Breast epithelium (tissue), 4 donors: Measurements from ENCODE around the gene CDH13. TPM values are rescaled to one million over a fixed set of nuclear protein-coding genes. Genes with fewer than 3 reads are reported as not detected.

Experiments
- DNase-seq, 2 donors: peaks; one replicate each; pipeline ENCODE4 v3.0.0-alpha.2; 2019; ENCODE audit warnings: low spot score in 2 of 2
- H3K27ac ChIP-seq, 2 donors: fragments of 200-600 bp; sonication (generic) in 1 of 2; one replicate each; pipeline ENCODE4 v1.5.1; 2016 to 2019; ENCODE audit warnings: mild to moderate bottlenecking in 1 of 2
- H3K27me3 ChIP-seq, 2 donors: fragments of 200-600 bp; sonication (generic) in 1 of 2; one replicate each; pipeline versions ENCODE4 v1.5.1 to v1.6.0; 2017 to 2019; ENCODE audit warnings: control low read depth in 1 of 2, mild to moderate bottlenecking in 1 of 2
- H3K36me3 ChIP-seq: fragments of 200-600 bp; one replicate; pipeline ENCODE4 v1.5.1; 2019
- H3K4me1 ChIP-seq, 2 donors: fragments of 200-600 bp; sonication (generic); one replicate each; pipeline ENCODE4 v1.5.1; 2016 to 2019; ENCODE audit warnings: control low read depth in 1 of 2
- H3K4me3 ChIP-seq, 3 donors: fragments of 200-600 bp; sonication (generic); 1 replicate in 2 of 3; 2 replicates in 1 of 3; pipeline ENCODE4 v1.5.1; 2016 to 2019; ENCODE audit warnings: mild to moderate bottlenecking in 3 of 3, moderate library complexity in 2 of 3
- H3K9me3 ChIP-seq, 2 donors: fragments of 200-600 bp; sonication (generic) in 1 of 2; one replicate each; pipeline ENCODE4 v1.5.1; 2016 to 2019; ENCODE audit warnings: control low read depth in 1 of 2
- POLR2A ChIP-seq: fragments of 450-650 bp; IDR thresholded peaks from one replicate; pipeline ENCODE4 v1.6.1; 2016; ENCODE audit warnings: antibody characterized with exemption, mild to moderate bottlenecking, moderate library complexity
- POLR2AphosphoS5 ChIP-seq, 3 donors: sonication (generic); formaldehyde crosslinking; IDR thresholded peaks; one replicate each; pipeline ENCODE4 v1.6.1; 2017; ENCODE audit warnings: antibody characterized with exemption in 3 of 3
- intact Hi-C: fragments of 100-400 bp; cut with DNase I; formaldehyde crosslinking; loops from one replicate; pipeline ENCODE4 v1.15.1; 2023; ENCODE audit warnings: low total_unique reads
- total RNA-seq, 3 donors: library from RNA; depleted of rRNA; stranded (reverse); fragments of >200 nt; gene quantifications; one replicate each; pipeline ENCODE4 v1.1.0, GENCODE V29; 2016
- TF ChIP-seq, protein P1 (sequence below), 3 donors: fragments of 450-650 bp; IDR thresholded peaks; one replicate each; pipeline ENCODE4 v1.5.1; 2016 to 2017; ENCODE audit warnings: antibody characterized with exemption in 3 of 3, mild to moderate bottlenecking in 3 of 3, moderate library complexity in 3 of 3

CDH13 gene
- total RNA-seq, 3 donors from 2014 or later, result 6.0 to 13.1 (median 11.5) TPM

DNA sequence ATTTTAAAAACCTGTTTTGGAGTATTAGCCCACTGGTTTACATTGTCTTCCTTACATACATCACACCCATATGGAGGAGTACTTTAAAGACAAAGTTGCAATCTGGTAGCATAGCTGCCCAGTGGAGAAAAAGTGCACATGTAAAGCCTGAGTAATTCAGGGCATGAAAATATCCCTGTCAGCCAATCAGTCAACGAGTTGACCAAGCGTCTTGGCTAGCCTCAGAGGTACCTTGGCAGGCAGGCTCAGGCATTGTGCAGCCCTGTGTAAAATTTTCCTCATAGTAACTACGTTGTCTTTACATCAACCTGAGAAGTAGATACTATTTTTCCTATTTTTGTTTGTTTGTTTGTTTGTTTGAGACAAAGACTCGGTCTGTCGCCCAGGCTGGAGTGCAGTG lies 339.0 kb downstream of the CDH13 start:
- Histone ChIP-seq H3K4me1 (no peaks in the 10 kb centered on the region), H3K27ac (no peak overlapping the region), H3K4me3 (no peak overlapping the region), H3K9me3 (peaks cover 0 to 5% of the 10 kb centered on the region in 2 donors), H3K27me3 (no peaks in the 10 kb centered on the region), H3K36me3 (no peaks in the 10 kb centered on the region)
- intact Hi-C loops, result no loop called here
- no peak for DNase-seq
- TF ChIP-seq, protein P1, sequence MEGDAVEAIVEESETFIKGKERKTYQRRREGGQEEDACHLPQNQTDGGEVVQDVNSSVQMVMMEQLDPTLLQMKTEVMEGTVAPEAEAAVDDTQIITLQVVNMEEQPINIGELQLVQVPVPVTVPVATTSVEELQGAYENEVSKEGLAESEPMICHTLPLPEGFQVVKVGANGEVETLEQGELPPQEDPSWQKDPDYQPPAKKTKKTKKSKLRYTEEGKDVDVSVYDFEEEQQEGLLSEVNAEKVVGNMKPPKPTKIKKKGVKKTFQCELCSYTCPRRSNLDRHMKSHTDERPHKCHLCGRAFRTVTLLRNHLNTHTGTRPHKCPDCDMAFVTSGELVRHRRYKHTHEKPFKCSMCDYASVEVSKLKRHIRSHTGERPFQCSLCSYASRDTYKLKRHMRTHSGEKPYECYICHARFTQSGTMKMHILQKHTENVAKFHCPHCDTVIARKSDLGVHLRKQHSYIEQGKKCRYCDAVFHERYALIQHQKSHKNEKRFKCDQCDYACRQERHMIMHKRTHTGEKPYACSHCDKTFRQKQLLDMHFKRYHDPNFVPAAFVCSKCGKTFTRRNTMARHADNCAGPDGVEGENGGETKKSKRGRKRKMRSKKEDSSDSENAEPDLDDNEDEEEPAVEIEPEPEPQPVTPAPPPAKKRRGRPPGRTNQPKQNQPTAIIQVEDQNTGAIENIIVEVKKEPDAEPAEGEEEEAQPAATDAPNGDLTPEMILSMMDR (IDR thresholded peaks at IDR 0.05), result no peak
- TF ChIP-seq POLR2AphosphoS5 (IDR thresholded peaks at IDR 0.05) (no peak), POLR2A (no peak)

DNA sequence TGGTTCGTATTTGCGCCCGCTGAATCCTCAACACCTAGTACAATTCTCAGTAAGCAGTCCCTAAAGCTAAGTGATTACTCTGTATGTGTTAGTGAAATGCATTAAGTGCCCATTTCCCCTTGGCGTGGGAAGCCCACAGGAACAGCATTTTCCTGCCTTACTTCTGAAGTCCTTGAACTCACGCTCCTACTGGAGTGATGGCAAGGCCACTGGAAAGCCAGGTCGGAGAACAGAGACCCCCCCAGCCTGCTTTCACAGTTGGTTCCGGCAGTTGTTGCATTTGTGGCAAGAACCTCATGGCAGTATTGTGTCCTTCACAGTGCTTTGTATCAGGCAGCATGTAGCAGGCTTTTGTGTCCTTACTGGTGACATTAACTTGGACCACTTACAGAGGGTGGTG lies 340.7 kb downstream of the CDH13 start:
- TF ChIP-seq, protein P1 (IDR thresholded peaks at IDR 0.05), result no peak
- no peak for TF ChIP-seq POLR2A
- TF ChIP-seq POLR2AphosphoS5 (IDR thresholded peaks at IDR 0.05), result no peak
- no peak for DNase-seq
- intact Hi-C loops, result no loop called here
- Histone ChIP-seq H3K27me3 (no peaks in the 10 kb centered on the region), H3K9me3 (peaks cover 0 to 5% of the 10 kb centered on the region in 2 donors), H3K36me3 (no peaks in the 10 kb centered on the region), H3K27ac (no peak overlapping the region), H3K4me1 (no peaks in the 10 kb centered on the region), H3K4me3 (no peak overlapping the region)

DNA sequence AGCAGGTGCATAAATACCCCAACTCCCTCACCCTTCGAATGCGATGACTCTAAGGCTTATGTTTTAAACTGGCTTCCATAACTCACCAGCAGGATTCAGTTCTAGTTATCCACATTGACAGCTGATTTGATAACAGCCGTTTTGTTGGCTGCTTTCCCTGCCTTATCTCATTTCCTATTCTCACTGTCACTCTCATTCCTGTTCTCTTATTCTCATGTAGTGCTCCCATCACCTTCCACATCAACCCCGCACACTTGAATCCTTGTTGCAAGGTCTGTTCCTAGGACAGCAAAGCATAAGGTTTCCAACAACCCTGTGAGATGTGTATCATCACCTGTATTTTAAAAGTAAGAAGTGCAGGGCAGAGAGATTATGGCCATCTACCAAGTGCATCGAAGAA lies 344.4 kb downstream of the CDH13 start:
- peaks cover 0 to 5% of the 10 kb centered on the region in 2 donors for H3K9me3 ChIP-seq
- H3K4me1 ChIP-seq, result no peaks in the 10 kb centered on the region
- DNase-seq, result no peak
- H3K27me3 ChIP-seq, result no peaks in the 10 kb centered on the region
- no peak for TF ChIP-seq POLR2A
- TF ChIP-seq, protein P1 (IDR thresholded peaks at IDR 0.05), result no peak
- no peak for TF ChIP-seq POLR2AphosphoS5 (IDR thresholded peaks at IDR 0.05)
- no peak overlapping the region for H3K4me3 ChIP-seq
- no peak overlapping the region for H3K27ac ChIP-seq
- H3K36me3 ChIP-seq, result no peaks in the 10 kb centered on the region
- intact Hi-C loops, result no loop called here

DNA sequence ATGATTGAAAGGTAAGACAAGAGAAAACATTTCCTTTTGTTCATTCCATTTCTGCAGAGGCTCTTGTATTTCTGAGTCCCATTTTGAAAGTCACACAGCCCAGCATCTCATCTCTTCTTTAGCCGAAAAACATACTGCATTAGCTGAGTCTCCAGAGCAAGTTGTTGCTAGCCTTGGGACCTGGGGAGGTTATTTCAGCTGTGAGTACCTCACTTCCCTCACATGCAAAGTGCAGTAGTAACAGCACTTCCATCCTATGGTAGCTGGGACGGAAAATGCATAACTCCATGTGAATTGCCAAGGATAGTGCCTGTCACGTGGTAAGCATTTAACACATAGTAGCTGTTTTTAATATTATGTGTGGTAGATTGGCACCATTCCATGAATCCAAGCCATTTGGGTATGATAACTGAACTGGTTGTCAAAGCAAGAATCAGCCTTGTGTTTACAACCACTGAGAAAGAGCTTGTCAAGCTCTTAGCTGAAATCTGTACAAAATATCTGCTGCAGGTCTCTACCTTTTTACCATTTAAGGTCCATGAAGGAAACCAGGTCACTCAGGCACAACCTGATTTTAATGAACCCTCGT lies 345.7 kb downstream of the CDH13 start:
- TF ChIP-seq POLR2AphosphoS5 (IDR thresholded peaks at IDR 0.05) (no peak), POLR2A (no peak)
- H3K9me3 ChIP-seq, result peaks cover 0 to 1% of the 10 kb centered on the region in 2 donors
- intact Hi-C loops, result no loop called here
- H3K27ac ChIP-seq, result no peak overlapping the region
- no peaks in the 10 kb centered on the region for H3K27me3 ChIP-seq
- no peak for DNase-seq
- no peaks in the 10 kb centered on the region for H3K36me3 ChIP-seq
- no peak overlapping the region for H3K4me3 ChIP-seq
- no peaks in the 10 kb centered on the region for H3K4me1 ChIP-seq

DNA sequence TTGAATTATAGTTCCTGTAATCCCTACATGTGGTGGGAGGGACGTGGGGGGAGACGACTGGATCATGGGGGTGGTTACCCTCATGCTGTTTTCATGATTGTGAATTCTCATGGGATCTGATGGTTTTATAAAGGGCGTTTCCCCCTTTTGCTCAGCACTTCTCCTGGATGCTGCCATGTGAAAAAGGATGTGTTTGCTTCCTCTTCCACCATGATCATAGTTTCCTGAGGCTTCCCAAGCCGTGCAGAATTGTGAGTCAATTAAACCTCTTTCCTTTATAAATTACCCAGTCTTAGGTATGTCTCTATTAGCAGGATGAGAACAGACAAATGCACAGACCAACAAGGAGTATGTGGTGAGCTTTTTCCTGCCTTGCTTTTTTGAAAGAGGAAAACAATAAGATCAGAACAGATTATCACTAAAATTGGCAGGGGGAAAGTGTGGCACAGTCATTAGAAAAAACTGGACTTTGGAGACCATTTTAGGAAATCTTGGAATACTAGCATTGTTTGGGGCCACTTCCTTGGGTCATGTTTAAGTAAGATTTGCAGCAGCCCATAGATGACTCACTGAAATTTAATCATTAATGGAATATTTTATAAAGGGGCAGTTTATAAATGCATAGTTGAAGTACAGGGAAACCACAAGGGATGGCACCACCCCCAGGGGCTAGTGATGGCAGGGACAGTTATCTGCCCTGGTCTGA lies 352.8 kb downstream of the CDH13 start:
- no peak for DNase-seq
- intact Hi-C loops, result no loop called here
- Histone ChIP-seq H3K36me3 (no peaks in the 10 kb centered on the region), H3K9me3 (peaks cover 0 to 6% of the 10 kb centered on the region in 2 donors), H3K27me3 (no peaks in the 10 kb centered on the region), H3K27ac (no peak overlapping the region), H3K4me3 (no peak overlapping the region), H3K4me1 (no peaks in the 10 kb centered on the region)
- TF ChIP-seq POLR2A, result no peak
- TF ChIP-seq, protein P1 (IDR thresholded peaks at IDR 0.05), result no peak
- TF ChIP-seq POLR2AphosphoS5 (IDR thresholded peaks at IDR 0.05), result no peak
